Measurements from ENCODE around the gene COL27A1. TPM values are rescaled to one million over a fixed set of nuclear protein-coding genes. Genes with fewer than 3 reads are reported as not detected.

The COL27A1 gene
- total and polyA plus RNA-seq, 2 experiments from 2014 or later = 10.5 to 18.0 TPM

DNA sequence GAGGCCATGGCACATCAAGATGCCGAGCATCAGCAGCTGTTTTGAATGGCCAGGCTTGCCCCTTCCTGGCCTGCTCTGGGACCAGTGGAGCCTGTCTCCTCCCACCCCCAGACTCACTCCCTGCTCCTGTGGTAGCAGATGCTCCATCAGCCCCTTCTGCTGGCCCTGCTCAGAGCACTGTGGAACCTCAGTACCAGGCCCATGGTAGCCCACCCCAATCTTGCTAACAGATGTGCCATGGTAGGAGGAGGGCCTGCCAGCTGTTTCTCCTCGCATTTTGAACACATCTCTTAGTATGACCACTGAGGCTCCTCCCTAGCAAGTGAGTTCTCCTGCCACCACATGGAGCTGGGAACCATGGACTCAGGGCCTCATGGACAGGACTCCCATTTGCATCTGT is 29.5 kb downstream of the COL27A1 start:
- H3F3A ChIP-seq (replicated peaks; ENCODE audit: low read depth) = no peaks in the 10 kb centered on the region
- ATAC-seq = no peak
- peaks cover 9% of the 10 kb centered on the region; the same call in 2 of the 3 replicates for H3K9me3 Mint-ChIP-seq

More for the DNA sequence above, 29.5 kb downstream of the COL27A1 start:
- Histone ChIP-seq H3K4me2 (no peak overlapping the region), H2AFZ (no peak overlapping the region), H3K36me3 (ENCODE audit: insufficient read depth) (peaks cover 11% of the 10 kb centered on the region), H3K4me3 (no peak overlapping the region), H3K4me1 (ENCODE audit: insufficient read depth) (no peaks in the 10 kb centered on the region), H3K9me2 (ENCODE audit: insufficient read depth) (no peaks in the 10 kb centered on the region), H4K20me1 (replicated peaks; ENCODE audit: insufficient read depth) (no peaks in the 10 kb centered on the region), H3K79me2 (replicated peaks; ENCODE audit: insufficient read depth) (no peaks in the 10 kb centered on the region), H3K27me3 (ENCODE audit: insufficient read depth) (no peaks in the 10 kb centered on the region), H3K27ac (ENCODE audit: low read depth) (no peak overlapping the region)
- peaks cover 7% of the 10 kb centered on the region for H3K27me3 Mint-ChIP-seq (ENCODE audit: insufficient read depth, low read depth, poor library complexity)
- H3K27ac Mint-ChIP-seq = no peak overlapping the region
- peaks cover 4% of the 10 kb centered on the region; the same call in 1 of the 3 replicates for H3K4me1 Mint-ChIP-seq
- H3K4me3 Mint-ChIP-seq = no peak overlapping the region
- TF ChIP-seq, protein P1, sequence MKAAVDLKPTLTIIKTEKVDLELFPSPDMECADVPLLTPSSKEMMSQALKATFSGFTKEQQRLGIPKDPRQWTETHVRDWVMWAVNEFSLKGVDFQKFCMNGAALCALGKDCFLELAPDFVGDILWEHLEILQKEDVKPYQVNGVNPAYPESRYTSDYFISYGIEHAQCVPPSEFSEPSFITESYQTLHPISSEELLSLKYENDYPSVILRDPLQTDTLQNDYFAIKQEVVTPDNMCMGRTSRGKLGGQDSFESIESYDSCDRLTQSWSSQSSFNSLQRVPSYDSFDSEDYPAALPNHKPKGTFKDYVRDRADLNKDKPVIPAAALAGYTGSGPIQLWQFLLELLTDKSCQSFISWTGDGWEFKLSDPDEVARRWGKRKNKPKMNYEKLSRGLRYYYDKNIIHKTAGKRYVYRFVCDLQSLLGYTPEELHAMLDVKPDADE (IDR thresholded peaks at IDR 0.05) = no peak
- TF ChIP-seq CTCF (conservative IDR thresholded peaks at IDR 0.05; ENCODE audit: low read depth in 2 of 2) = no peak
- TF ChIP-seq ZNF331 (CRISPR knock-in tag; IDR thresholded peaks at IDR 0.05; ENCODE audit: low read depth) = no peak
- TF ChIP-seq STAT1 (IDR thresholded peaks at IDR 0.05; ENCODE audit: unreplicated experiment) = no peak
- no peak for TF ChIP-seq JUNB (IDR thresholded peaks at IDR 0.05; ENCODE audit: unreplicated experiment)
- TF ChIP-seq REST (IDR thresholded peaks at IDR 0.05; ENCODE audit: unreplicated experiment) = no peak
- TF ChIP-seq ZNF114 (CRISPR knock-in tag; IDR thresholded peaks at IDR 0.05) = no peak
- no peak for TF ChIP-seq POLR2AphosphoS5 (IDR thresholded peaks at IDR 0.05; ENCODE audit: low read depth)
- TF ChIP-seq CREB1 (CRISPR knock-in tag; IDR thresholded peaks at IDR 0.05; ENCODE audit: low read depth) = no peak
- TF ChIP-seq EZH2 (IDR thresholded peaks at IDR 0.05; ENCODE audit: low read depth, unreplicated experiment) = no peak
- TF ChIP-seq EZH2phosphoT487 (IDR thresholded peaks at IDR 0.05; ENCODE audit: unreplicated experiment) = no peak
- TF ChIP-seq NANOG (IDR thresholded peaks at IDR 0.05; ENCODE audit: borderline replicate concordance) = no peak
- TF ChIP-seq, protein P2, sequence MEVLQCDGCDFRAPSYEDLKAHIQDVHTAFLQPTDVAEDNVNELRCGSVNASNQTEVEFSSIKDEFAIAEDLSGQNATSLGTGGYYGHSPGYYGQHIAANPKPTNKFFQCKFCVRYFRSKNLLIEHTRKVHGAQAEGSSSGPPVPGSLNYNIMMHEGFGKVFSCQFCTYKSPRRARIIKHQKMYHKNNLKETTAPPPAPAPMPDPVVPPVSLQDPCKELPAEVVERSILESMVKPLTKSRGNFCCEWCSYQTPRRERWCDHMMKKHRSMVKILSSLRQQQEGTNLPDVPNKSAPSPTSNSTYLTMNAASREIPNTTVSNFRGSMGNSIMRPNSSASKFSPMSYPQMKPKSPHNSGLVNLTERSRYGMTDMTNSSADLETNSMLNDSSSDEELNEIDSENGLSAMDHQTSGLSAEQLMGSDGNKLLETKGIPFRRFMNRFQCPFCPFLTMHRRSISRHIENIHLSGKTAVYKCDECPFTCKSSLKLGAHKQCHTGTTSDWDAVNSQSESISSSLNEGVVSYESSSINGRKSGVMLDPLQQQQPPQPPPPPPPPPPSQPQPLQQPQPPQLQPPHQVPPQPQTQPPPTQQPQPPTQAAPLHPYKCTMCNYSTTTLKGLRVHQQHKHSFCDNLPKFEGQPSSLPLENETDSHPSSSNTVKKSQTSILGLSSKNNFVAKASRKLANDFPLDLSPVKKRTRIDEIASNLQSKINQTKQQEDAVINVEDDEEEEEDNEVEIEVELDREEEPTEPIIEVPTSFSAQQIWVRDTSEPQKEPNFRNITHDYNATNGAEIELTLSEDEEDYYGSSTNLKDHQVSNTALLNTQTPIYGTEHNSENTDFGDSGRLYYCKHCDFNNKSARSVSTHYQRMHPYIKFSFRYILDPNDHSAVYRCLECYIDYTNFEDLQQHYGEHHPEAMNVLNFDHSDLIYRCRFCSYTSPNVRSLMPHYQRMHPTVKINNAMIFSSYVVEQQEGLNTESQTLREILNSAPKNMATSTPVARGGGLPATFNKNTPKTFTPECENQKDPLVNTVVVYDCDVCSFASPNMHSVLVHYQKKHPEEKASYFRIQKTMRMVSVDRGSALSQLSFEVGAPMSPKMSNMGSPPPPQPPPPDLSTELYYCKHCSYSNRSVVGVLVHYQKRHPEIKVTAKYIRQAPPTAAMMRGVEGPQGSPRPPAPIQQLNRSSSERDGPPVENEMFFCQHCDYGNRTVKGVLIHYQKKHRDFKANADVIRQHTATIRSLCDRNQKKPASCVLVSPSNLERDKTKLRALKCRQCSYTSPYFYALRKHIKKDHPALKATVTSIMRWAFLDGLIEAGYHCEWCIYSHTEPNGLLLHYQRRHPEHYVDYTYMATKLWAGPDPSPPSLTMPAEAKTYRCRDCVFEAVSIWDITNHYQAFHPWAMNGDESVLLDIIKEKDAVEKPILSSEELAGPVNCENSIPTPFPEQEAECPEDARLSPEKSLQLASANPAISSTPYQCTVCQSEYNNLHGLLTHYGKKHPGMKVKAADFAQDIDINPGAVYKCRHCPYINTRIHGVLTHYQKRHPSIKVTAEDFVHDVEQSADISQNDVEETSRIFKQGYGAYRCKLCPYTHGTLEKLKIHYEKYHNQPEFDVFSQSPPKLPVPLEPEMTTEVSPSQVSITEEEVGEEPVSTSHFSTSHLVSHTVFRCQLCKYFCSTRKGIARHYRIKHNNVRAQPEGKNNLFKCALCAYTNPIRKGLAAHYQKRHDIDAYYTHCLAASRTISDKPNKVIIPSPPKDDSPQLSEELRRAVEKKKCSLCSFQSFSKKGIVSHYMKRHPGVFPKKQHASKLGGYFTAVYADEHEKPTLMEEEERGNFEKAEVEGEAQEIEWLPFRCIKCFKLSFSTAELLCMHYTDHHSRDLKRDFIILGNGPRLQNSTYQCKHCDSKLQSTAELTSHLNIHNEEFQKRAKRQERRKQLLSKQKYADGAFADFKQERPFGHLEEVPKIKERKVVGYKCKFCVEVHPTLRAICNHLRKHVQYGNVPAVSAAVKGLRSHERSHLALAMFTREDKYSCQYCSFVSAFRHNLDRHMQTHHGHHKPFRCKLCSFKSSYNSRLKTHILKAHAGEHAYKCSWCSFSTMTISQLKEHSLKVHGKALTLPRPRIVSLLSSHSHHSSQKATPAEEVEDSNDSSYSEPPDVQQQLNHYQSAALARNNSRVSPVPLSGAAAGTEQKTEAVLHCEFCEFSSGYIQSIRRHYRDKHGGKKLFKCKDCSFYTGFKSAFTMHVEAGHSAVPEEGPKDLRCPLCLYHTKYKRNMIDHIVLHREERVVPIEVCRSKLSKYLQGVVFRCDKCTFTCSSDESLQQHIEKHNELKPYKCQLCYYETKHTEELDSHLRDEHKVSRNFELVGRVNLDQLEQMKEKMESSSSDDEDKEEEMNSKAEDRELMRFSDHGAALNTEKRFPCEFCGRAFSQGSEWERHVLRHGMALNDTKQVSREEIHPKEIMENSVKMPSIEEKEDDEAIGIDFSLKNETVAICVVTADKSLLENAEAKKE (CRISPR knock-in tag; IDR thresholded peaks at IDR 0.05) = no peak
- H3K36me3 Mint-ChIP-seq (ENCODE audit: low read depth) = peaks cover 21% of the 10 kb centered on the region
- no peak for DNase-seq (ENCODE audit: low spot score)

Data from GM23338 (cell line).